GM18867 (cell line): ENCODE results near the gene DMRT1.

Source experiments
- ATAC-seq: cut with Tn5 transposase; IDR thresholded peaks from one replicate; pipeline ENCODE4 v1.9.1; 2021; ENCODE audit warnings: mild to moderate bottlenecking, moderate library complexity; ENCODE audit not compliant: unreplicated experiment

DMRT1 gene

DNA sequence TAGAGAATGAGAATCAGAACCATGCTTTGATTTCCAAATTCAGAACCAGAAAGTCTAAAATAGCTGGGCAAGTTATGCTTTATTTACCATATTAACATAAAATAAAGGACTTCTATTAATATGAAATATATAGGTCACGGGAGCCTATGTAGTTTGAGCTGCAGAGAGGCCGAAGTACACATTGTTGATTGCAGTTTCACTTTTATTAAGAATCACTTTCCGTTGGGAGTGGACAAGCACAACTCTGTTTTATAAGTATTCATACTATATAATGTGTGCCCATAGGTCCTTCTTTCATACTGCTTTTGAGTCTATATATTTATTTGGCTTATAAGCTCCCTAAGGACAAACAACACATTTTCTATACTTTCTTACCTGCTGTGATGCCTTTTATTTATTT, 76.2 kb downstream of the DMRT1 start:
- no peak for ATAC-seq

GRCh38 chr9:920927-921326, 79.4 kb downstream of the DMRT1 start:
- no peak for ATAC-seq

- ATAC-seq, result no peak
These were observed 80.7 kb downstream of the DMRT1 start for GRCh38 chr9:922171-922570.

DNA sequence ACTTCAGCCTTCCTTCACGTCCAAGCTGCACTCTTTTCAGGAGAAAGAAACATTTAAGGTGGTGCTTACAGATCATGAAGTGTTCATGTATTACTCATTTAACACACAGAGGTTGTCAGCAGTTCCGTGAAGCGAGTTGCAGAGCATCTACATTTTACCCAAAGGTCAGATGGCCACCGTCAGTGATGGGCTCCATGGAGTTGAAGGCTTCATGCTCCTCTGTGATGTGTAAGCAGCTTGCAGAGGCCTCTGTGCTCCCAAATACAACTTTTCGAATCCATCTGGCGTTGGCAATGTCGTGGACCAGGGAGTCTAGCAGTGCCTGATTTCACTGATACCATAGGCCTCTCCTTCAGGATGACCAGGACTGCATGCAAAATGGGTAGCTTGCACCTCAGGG, 81.2 kb downstream of the DMRT1 start:
- no peak for ATAC-seq

- ATAC-seq, result no peak
These were observed 85.5 kb downstream of the DMRT1 start for GRCh38 chr9:926976-927375.

GRCh38 chr9:928363-929042, 87.0 kb downstream of the DMRT1 start:
- peak; percentile 85 for ATAC-seq

DNA sequence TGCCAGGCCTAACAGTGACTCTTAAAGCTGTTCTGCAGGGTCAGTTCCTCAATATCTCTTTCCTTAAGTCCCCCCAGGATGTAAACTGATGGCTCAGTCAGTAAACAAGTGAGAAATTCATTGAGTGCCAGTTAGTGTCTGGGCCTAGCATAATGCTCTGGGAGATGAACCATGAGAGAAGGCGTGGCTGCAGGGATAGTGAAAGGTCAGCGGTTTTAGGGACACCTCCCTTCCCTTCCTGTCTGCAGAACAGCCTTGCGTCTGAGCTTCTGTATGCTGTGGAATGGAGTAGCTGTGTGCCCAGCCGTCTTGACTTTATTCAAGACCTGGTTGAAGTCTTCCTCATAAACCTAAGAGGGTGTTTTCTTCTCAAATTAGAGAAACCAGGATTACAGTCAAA, 88.2 kb downstream of the DMRT1 start:
- no peak for ATAC-seq

DNA sequence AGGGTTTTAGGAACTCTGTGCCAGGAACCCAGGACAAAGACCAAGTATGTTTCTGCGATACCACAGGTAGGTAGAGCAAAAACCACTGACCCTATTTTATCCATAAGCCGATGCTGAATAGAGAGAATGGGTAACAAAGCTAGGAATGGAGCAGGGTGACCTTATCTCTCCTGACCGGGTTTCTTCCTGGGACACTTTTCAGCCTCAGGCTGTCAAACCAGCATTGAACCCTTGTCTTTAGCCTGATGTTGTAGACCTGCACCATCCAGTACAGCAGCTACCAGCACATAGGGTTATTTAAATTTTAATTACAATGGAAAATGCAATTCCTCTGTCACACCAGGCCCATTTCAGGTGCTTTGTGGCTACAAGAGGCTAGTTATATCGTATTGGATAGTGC, 91.9 kb downstream of the DMRT1 start:
- no peak for ATAC-seq

DNA sequence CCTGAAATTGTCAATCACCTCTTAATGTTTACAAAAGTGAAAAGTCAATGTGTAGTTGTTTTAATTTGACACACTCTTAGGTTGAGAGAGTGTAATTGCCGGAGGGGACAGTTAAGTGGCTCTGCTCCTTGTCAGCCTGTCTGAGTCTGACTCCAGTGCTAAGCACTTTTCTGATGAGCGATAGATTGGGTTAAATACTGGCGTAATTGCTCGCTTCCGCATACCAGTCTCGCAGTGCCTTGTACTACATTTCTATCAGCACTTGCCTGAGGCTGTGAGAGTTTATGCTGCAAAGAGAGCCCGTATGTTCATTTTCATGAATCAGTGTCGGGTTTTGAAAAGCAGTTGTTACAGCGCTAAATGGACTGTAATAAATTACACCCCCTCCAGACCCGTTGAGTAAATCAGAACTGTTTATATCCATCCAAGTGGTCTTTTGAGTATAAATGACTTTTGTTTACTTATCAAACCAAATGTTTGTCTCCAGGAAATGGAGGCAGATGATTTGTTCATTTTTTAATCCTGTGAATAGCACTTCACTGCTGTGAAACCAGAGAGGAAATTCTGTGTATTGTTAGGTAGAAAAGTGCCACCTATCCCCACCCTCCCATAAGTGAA, 94.0 kb downstream of the DMRT1 start:
- ATAC-seq, result no peak

DNA sequence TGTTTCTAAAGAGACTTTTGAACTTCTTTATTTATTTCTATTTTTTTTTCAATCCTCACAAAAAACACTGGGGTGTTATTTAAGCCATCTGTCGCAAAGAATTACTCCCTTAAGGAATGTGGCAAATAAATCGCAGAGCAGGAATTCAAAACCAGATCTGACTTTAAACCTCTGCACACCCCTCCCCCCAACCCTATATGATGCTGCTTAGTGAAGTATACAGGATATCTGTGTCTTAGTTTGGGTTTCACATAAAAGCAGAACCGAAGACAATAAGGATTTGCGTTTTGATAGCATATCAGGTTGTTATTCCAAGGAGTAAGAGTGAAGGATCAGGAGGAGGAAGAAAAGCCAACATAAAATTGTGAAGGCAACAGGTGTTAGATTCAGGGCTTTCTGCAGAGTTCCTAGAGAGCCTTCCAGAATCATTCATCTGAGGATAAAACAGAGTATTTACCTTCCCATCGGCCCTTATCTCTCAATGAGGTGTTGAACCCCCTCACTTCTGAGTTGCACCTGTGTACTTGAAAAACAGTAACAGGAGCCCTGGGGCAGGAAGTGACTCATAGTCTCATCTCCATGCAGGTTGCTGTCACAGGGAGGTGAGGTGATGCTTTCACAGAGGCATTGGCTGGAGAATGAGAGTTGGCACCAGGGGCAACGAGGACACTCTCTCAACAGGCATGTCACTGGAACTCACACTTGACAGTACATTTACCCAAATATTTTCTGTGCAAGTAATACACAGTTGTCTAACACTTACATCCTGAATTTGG, 101.5 kb downstream of the DMRT1 start:
- no peak for ATAC-seq

- no peak for ATAC-seq
These were observed 106.5 kb downstream of the DMRT1 start for GRCh38 chr9:947985-948384.

DNA sequence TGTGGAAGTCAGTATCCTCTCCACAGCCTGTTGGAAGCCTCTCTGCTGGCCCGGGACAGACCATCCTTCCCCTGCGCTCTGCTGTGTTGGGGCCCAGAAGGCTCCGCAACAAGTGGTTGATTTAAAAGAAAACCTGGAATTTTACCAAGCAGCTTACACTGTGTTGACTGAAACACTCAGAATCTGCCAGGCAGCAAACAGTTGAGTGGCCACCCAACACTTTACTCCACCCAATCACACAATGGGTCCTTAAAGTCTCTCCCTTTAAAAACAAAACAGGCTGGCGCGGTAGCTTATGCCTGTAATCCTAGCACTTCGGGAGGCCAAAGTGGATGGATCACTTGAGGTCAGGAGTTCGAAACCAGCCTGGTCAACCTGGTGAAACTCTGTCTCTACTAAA, 107.0 kb downstream of the DMRT1 start:
- no peak for ATAC-seq

GRCh38 chr9:950139-950538, 108.6 kb downstream of the DMRT1 start:
- ATAC-seq, result no peak

DNA sequence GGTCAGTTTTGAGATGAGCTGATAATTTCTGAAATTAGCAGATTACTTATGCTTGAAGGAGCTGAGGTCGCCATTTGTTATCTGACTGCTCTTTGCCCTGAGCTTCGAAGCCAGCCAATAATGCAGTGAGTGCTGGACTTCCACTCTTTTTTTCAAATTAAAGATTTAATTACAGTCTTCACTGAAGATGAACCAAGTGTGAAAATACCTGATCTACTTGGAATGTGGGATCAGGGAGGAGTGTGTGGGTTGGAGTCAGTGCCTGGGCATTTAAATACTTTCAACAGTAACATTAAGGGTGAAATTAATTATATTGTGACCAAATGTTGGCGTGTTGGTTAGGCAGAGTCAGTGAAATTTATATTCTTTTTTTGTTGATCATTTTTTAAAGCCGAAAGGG, 111.0 kb downstream of the DMRT1 start:
- ATAC-seq, result no peak

DNA sequence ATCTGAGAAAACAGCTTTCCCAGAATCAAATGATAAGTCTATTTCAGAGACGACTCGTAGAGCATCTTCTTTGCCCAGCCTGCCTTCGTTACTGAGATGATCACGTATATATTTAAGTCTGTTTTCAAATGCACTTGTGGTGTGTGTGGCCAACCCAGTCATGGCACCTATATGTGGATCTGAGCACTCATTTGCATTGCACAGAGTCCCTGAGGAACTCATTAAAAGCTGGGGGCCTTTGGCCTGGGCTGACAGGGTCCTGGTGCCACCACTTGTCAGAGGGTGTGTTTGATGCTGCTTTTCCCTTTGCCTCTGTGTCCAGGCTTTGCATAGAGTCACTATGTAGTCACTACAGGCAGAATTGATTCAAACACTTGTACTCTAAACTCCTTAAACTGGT, 117.6 kb downstream of the DMRT1 start:
- no peak for ATAC-seq

DNA sequence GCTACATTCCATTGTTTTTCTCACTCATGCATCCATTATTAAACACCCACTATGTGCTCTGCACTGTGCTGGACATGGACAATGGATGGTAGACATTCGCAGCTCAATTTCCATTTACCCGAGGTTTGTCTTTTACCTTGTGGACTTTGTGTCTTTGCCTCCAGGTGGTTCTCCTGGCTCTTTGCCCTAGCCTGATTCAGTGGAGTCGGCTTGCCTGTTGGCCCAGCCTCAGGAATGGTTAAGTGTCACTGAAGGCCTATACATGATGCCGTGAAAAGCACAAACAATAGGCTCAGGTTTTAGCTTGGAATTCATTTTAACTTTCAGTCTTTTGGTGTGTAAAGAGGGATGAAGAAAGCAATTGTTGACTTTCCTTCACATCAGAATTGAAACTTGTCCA, 118.4 kb downstream of the DMRT1 start:
- no peak for ATAC-seq

- no peak for ATAC-seq
These were observed 120.5 kb downstream of the DMRT1 start for GRCh38 chr9:962023-962422.

DNA sequence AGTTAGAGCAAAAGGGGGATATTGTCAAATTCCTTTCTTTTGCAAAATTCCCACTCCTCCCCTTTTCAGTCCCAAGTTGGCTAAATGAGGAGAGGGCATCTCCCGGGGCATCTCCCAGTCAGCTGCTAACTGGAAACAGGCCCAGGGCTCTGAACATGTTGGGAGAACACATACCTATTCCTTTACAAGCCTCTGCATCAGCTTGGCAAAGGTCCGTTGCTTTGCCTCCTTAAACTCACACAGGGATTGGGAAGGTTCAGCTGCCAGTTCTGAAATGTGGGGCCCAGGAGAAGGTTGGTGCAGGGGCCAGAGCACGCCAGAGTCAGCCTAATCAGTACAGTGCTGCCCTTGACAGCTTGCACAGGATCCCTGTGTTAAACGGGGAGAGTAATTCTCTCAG, 124.0 kb downstream of the DMRT1 start:
- ATAC-seq, result no peak

DNA sequence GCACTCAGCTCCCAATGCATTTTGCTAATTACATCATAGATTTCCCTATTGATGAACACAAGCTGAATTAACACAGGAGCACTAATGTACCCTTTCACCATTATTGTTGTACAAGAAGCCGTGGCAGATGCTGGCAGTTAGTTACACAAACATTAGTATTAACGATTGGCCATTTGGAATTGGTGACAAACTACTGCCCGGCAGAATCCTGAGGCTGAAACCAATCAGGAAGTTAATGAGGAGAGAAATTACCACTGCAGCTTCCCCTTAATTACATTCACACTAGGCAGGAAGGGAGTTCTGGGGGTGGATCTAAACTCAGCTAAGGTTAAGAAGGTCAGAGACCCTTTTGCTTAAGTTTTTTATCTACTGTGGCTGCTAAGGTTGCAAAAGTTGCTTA, 125.4 kb downstream of the DMRT1 start:
- ATAC-seq, result no peak

DNA sequence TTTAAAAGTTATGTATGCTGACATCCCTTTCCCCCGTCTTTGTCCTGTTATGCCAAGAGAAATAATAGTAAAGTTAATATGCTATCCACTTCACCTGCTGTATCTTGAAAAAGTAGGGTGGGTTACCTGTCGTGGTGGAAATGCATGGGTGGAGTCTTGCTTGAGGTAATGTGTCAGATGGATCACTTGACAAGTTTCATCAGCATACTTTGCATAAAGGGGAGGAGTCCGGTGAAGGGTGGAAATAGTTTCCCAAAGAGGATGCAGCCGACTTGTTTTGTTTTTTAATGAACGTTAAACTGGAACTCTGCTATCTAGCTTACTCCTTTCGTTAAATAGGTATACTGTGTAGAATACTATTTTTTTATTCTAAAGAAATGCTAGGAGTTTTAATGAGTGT, 125.9 kb downstream of the DMRT1 start:
- no peak for ATAC-seq

DNA sequence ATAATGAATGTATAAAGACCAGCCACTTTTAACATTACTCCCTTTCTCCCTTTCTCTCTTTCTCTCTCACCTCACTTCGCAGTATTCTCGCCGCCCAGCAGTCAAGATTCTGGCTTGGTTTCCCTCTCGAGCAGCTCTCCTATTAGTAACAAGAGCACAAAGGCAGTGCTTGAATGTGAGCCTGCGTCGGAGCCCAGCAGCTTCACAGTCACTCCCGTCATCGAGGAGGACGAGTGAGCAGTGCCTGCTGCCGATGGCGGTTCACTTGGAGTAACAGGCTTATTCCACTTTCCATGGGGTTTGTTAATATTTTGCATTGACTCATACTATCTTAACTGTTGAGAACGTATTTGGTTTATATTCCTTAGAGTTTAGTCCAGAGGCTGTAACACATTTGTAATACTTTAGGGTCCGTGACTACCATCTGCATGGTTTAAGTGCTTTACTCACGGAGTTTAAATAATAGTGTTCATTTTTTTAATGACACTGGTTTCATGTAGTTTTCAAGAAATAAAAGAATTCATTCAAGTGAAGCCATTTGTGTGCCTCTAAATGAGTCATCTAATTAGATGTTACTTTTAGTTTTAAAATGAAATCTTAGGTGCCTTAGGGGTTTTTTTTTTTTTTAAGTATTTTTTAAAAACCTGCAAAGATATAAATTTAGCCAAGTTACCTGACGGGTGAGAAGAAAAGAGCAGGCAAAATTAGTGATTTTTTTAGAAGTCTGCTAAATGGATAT, 126.6 kb downstream of the DMRT1 start:
- ATAC-seq, result peak; percentile 48
